H9 (cell line): ENCODE data around the gene ACOXL. TPM values are rescaled to one million over a fixed set of nuclear protein-coding genes. Genes with fewer than 3 reads are reported as not detected.

ENCODE experiments used
- DNase-seq: peaks from one replicate; pipeline ENCODE4 v3.0.0-alpha.2; 2017
- H2AFZ ChIP-seq: one replicate; pipeline ENCODE4 v1.6.1; 2013; ENCODE audit warnings: mild to moderate bottlenecking, low read length, control low read depth, moderate library complexity
- H2AK5ac ChIP-seq: 2 replicates; pipeline ENCODE4 v1.6.1; 2013; ENCODE audit warnings: low read length, control low read depth, mixed read lengths; ENCODE audit not compliant: insufficient read length
- H2BK120ac ChIP-seq: one replicate; pipeline ENCODE4 v1.6.1; 2013; ENCODE audit warnings: low read depth, mild to moderate bottlenecking, low read length, control low read depth, inconsistent platforms; ENCODE audit not compliant: poor library complexity, severe bottlenecking
- H2BK12ac ChIP-seq: 2 replicates; pipeline ENCODE4 v1.6.1; 2013; ENCODE audit warnings: low read length, control low read depth, mixed read lengths, low read depth; ENCODE audit not compliant: insufficient read length
- H2BK15ac ChIP-seq: 2 replicates; pipeline ENCODE4 v1.6.1; 2013; ENCODE audit warnings: low read depth, low read length, control low read depth
- H2BK20ac ChIP-seq: one replicate; pipeline ENCODE4 v1.6.1; 2013; ENCODE audit warnings: low read depth, mild to moderate bottlenecking, low read length, control low read depth, inconsistent platforms; ENCODE audit not compliant: poor library complexity, severe bottlenecking
- H2BK5ac ChIP-seq: 2 replicates; pipeline ENCODE4 v1.6.1; 2013; ENCODE audit warnings: low read length, control low read depth, mixed read lengths; ENCODE audit not compliant: insufficient read length
- H3K14ac ChIP-seq: 2 replicates; pipeline ENCODE4 v1.6.1; 2013; ENCODE audit warnings: low read length, control low read depth; ENCODE audit not compliant: insufficient read depth
- H3K18ac ChIP-seq: 2 replicates; pipeline ENCODE4 v1.6.1; 2013; ENCODE audit warnings: low read depth, mild to moderate bottlenecking, mixed read lengths, low read length, control low read depth; ENCODE audit not compliant: insufficient read length
- H3K23ac ChIP-seq: 2 replicates; pipeline ENCODE4 v1.6.1; 2013; ENCODE audit warnings: low read length, control low read depth, mixed read lengths, low read depth; ENCODE audit not compliant: insufficient read length
- H3K23me2 ChIP-seq: 2 replicates; pipeline ENCODE4 v1.6.1; 2013; ENCODE audit warnings: low read depth, mild to moderate bottlenecking, mixed read lengths, low read length, control low read depth; ENCODE audit not compliant: insufficient read length, poor library complexity, severe bottlenecking
- H3K27ac ChIP-seq: 2 replicates; pipeline ENCODE4 v1.5.1; 2013; ENCODE audit warnings: low read length, control low read depth, mixed read lengths, low read depth; ENCODE audit not compliant: insufficient read length
- H3K27me3 ChIP-seq: 2 replicates; pipeline ENCODE4 v1.6.1; 2013; ENCODE audit warnings: low read length, control low read depth, inconsistent platforms; ENCODE audit not compliant: insufficient read depth
- H3K4ac ChIP-seq: 2 replicates; pipeline ENCODE4 v1.6.1; 2013; ENCODE audit warnings: low read depth, mild to moderate bottlenecking, control low read depth, inconsistent platforms, low read length, moderate library complexity
- H3K4me1 ChIP-seq: 2 replicates; pipeline ENCODE4 v1.6.1; 2013; ENCODE audit warnings: low read length, control low read depth, inconsistent platforms; ENCODE audit not compliant: insufficient read depth
- H3K4me2 ChIP-seq: 2 replicates; pipeline ENCODE4 v1.6.1; 2013; ENCODE audit warnings: low read length, control low read depth, mixed read lengths; ENCODE audit not compliant: insufficient read length, insufficient read depth
- H3K56ac ChIP-seq: 2 replicates; pipeline ENCODE4 v1.6.1; 2013; ENCODE audit warnings: low read depth, mild to moderate bottlenecking, mixed read lengths, low read length, control low read depth; ENCODE audit not compliant: insufficient read length
- H3K79me1 ChIP-seq: 2 replicates; pipeline ENCODE4 v1.6.1; 2013; ENCODE audit warnings: low read depth, mild to moderate bottlenecking, moderate library complexity, low read length, control low read depth, inconsistent platforms; ENCODE audit not compliant: insufficient read depth, poor library complexity, severe bottlenecking
- H3K79me2 ChIP-seq: 2 replicates; pipeline ENCODE4 v1.6.1; 2013; ENCODE audit warnings: low read length, control low read depth, inconsistent platforms; ENCODE audit not compliant: insufficient read depth
- H3K9ac ChIP-seq: 2 replicates; pipeline ENCODE4 v1.6.1; 2013; ENCODE audit warnings: low read length, control low read depth, mixed read lengths; ENCODE audit not compliant: insufficient read length; ENCODE audit errors: extremely low read depth
- H3K9me3 ChIP-seq: one replicate; pipeline ENCODE4 v1.6.1; 2013; ENCODE audit warnings: low read depth, low read length, inconsistent platforms; ENCODE audit not compliant: control insufficient read depth
- H3T11ph ChIP-seq: one replicate; pipeline ENCODE4 v1.6.1; 2013; ENCODE audit warnings: mild to moderate bottlenecking, low read length, control low read depth, inconsistent platforms
- H4K20me1 ChIP-seq: one replicate; pipeline ENCODE4 v1.6.1; 2013; ENCODE audit not compliant: control insufficient read depth, insufficient read length, insufficient read depth
- H4K5ac ChIP-seq: 2 replicates; pipeline ENCODE4 v1.6.1; 2013; ENCODE audit warnings: low read depth, mild to moderate bottlenecking, mixed read lengths, low read length, control low read depth; ENCODE audit not compliant: insufficient read length
- H4K8ac ChIP-seq: replicated peaks from 2 replicates; pipeline ENCODE4 v1.6.1; 2013; ENCODE audit warnings: low read length, control low read depth, mixed read lengths, low read depth; ENCODE audit not compliant: insufficient read length
- H4K91ac ChIP-seq: 2 replicates; pipeline ENCODE4 v1.6.1; 2013; ENCODE audit warnings: low read depth, mild to moderate bottlenecking, moderate library complexity, mixed read lengths, low read length, control low read depth; ENCODE audit not compliant: insufficient read length
- H3K27ac Mint-ChIP-seq, 3 experiments: 2 replicates in 2 of 3; 3 replicates in 1 of 3; pipeline ENCODE4 v1.8.0; 2020 to 2021; ENCODE audit warnings: mixed read lengths in 3 of 3, mild to moderate bottlenecking in 1 of 3, moderate library complexity in 1 of 3
- H3K27me3 Mint-ChIP-seq: 2 replicates; pipeline ENCODE4 v1.8.0; 2021; ENCODE audit warnings: low read depth, mild to moderate bottlenecking, moderate library complexity, mixed read lengths
- H3K36me3 Mint-ChIP-seq, 3 experiments: 2 replicates in 2 of 3; 3 replicates in 1 of 3; pipeline ENCODE4 v1.8.0; 2020 to 2021; ENCODE audit warnings: low read depth in 3 of 3, mixed read lengths in 3 of 3; ENCODE audit not compliant: insufficient read depth in 1 of 3
- H3K4me1 Mint-ChIP-seq, 2 experiments: 2 replicates each; pipeline ENCODE4 v1.8.0; 2020; ENCODE audit warnings: mixed read lengths in 2 of 2
- H3K4me3 Mint-ChIP-seq, 2 experiments: 2 replicates in 1 of 2; 3 replicates in 1 of 2; pipeline ENCODE4 v1.8.0; 2020 to 2021; ENCODE audit warnings: mild to moderate bottlenecking in 2 of 2, mixed read lengths in 2 of 2, moderate library complexity in 1 of 2
- H3K9me3 Mint-ChIP-seq, 2 experiments: 2 replicates in 1 of 2; 3 replicates in 1 of 2; pipeline ENCODE4 v1.8.0; 2020; ENCODE audit warnings: mild to moderate bottlenecking in 2 of 2, mixed read lengths in 2 of 2, moderate library complexity in 1 of 2
- WGBS: extraction: QIAGEN DNeasy Blood & Tissue Kit; methylation state at CpG from one replicate; pipeline ENCODE4 v1.1.7; 2013; ENCODE audit warnings: missing lambda C conversion rate, low lambda C conversion rate, mixed read lengths; ENCODE audit not compliant: insufficient read length; ENCODE audit errors: extremely low coverage; 5-methylcytosine and 5-hydroxymethylcytosine counted together
- total RNA-seq: library from RNA; stranded (reverse); gene quantifications from 2 replicates; pipeline ENCODE4 v1.2.1, GENCODE V29; 2021
- TF ChIP-seq, protein P1 (sequence below): fragments of 200-600 bp; sonication (generic); conservative IDR thresholded peaks from 3 replicates; pipeline ENCODE4 v1.8.0; 2021; ENCODE audit warnings: antibody characterized with exemption, mild to moderate bottlenecking

ACOXL gene
- total RNA-seq, 1 experiment from 2014 or later = 37.6 TPM

DNA sequence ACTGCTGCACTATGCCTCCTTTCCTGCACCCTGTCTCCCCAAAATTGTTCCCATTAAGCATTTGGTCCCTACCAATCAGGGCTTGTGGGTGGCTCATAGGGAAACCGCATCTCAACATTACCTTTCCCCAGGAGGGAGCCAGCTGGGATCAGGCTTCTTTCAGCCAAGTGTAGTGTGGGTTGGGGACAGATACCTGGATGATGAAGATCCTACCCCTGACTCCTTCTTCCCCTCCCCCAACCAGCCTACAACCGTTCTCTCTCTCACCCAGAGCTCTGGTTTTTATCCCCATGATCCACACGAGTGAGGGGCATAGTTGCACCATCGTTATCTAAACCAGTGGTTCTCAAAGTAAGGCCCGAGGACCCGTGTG is 40.0 kb downstream of the ACOXL start:
- Histone ChIP-seq H3K56ac (no peak overlapping the region), H3K14ac (no peak overlapping the region), H3T11ph (no peak overlapping the region), H3K27ac (no peak overlapping the region), H3K4ac (no peak overlapping the region), H2BK120ac (no peak overlapping the region), H3K4me2 (peak overlapping the region; percentile 11), H2BK5ac (no peak overlapping the region), H2BK15ac (no peak overlapping the region), H4K20me1 (no peaks in the 10 kb centered on the region), H3K79me2 (no peaks in the 10 kb centered on the region), H3K27me3 (no peaks in the 10 kb centered on the region), H3K9me3 (no peaks in the 10 kb centered on the region), H3K18ac (no peak overlapping the region), H3K23me2 (no peaks in the 10 kb centered on the region), H2AK5ac (no peak overlapping the region), H2BK20ac (no peak overlapping the region), H3K9ac (no peak overlapping the region), H2BK12ac (no peak overlapping the region), H3K79me1 (peaks cover 3% of the 10 kb centered on the region), H4K5ac (no peak overlapping the region), H4K8ac (no peak overlapping the region), H3K23ac (no peak overlapping the region), H2AFZ (no peak overlapping the region), H3K4me1 (peaks cover 22% of the 10 kb centered on the region; the same call in 1 of the 2 replicates), H4K91ac (no peak overlapping the region)
- Mint-ChIP-seq H3K27ac (peak overlapping the region; percentile 22 to 96 (median 93); a peak in 6 of 7 replicates), H3K9me3 (no peaks in the 10 kb centered on the region), H3K27me3 (no peaks in the 10 kb centered on the region), H3K36me3 (peaks cover 3 to 16% (median 13%) of the 10 kb centered on the region in 3 experiments), H3K4me1 (peaks cover 69 to 72% of the 10 kb centered on the region in 2 experiments), H3K4me3 (peak overlapping the region; percentile 14 to 52; a peak in 4 of 5 replicates)
- TF ChIP-seq, protein P1, sequence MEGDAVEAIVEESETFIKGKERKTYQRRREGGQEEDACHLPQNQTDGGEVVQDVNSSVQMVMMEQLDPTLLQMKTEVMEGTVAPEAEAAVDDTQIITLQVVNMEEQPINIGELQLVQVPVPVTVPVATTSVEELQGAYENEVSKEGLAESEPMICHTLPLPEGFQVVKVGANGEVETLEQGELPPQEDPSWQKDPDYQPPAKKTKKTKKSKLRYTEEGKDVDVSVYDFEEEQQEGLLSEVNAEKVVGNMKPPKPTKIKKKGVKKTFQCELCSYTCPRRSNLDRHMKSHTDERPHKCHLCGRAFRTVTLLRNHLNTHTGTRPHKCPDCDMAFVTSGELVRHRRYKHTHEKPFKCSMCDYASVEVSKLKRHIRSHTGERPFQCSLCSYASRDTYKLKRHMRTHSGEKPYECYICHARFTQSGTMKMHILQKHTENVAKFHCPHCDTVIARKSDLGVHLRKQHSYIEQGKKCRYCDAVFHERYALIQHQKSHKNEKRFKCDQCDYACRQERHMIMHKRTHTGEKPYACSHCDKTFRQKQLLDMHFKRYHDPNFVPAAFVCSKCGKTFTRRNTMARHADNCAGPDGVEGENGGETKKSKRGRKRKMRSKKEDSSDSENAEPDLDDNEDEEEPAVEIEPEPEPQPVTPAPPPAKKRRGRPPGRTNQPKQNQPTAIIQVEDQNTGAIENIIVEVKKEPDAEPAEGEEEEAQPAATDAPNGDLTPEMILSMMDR = no peak
- WGBS = no CpG with 5 or more reads among the region's 6 CpGs
- DNase-seq = no peak
